HG02840 (cell line): ENCODE results near the gene BTC.
"Not testable (repeated sequence)": the region's sequence is repeated elsewhere in the genome, so short reads cannot be mapped to it uniquely, and the experiment has no call there.

Source experiments
- ATAC-seq: cut with Tn5 transposase; IDR thresholded peaks from one replicate; pipeline ENCODE4 v1.9.1; 2021; ENCODE audit warnings: mild to moderate bottlenecking, moderate library complexity, moderate number of reproducible peaks; ENCODE audit not compliant: unreplicated experiment, low FRiP score

The BTC gene

GRCh38 chr4:74794382-74795010 lies at the start of gene BTC:
TSS of gene BTC (minus strand) at chr4:74794523. CDS start at chr4:74794325, 198 bp downstream.
- ATAC-seq, result no peak

GRCh38 chr4:74840936-74841509 lies 46.7 kb upstream of the BTC start:
- ATAC-seq, result no peak

- no peak for ATAC-seq
Measured at GRCh38 chr4:74838746-74839370, 44.5 kb upstream of the BTC start.

GRCh38 chr4:74830928-74831327 lies 36.6 kb upstream of the BTC start:
- no peak for ATAC-seq

GRCh38 chr4:74823194-74823593 lies 28.9 kb upstream of the BTC start:
- no peak for ATAC-seq

- no peak for ATAC-seq
Measured at GRCh38 chr4:74822603-74823002, 28.3 kb upstream of the BTC start.

- ATAC-seq, result no peak
Measured at GRCh38 chr4:74821541-74821940, 27.2 kb upstream of the BTC start.

- ATAC-seq, result no peak
Measured at GRCh38 chr4:74814052-74814451, 19.7 kb upstream of the BTC start.

- ATAC-seq, result not testable (repeated sequence)
Measured at GRCh38 chr4:74812056-74812455, 17.7 kb upstream of the BTC start.

GRCh38 chr4:74805601-74806000 lies 11.3 kb upstream of the BTC start:
- ATAC-seq, result no peak

GRCh38 chr4:74800310-74800709 lies 6.0 kb upstream of the BTC start:
- no peak for ATAC-seq

GRCh38 chr4:74796631-74797030 lies 2.3 kb upstream of the BTC start:
- ATAC-seq, result no peak

- ATAC-seq, result no peak
Measured at GRCh38 chr4:74793757-74794381, 454 bp downstream of the BTC start.

- no peak for ATAC-seq
Measured at GRCh38 chr4:74790652-74791051, 3.7 kb downstream of the BTC start.

- ATAC-seq, result no peak
Measured at GRCh38 chr4:74789518-74789917, 4.8 kb downstream of the BTC start.

- ATAC-seq, result no peak
Measured at GRCh38 chr4:74777531-74777930, 16.8 kb downstream of the BTC start.

- ATAC-seq, result no peak
Measured at GRCh38 chr4:74772783-74773182, 21.5 kb downstream of the BTC start.

- no peak for ATAC-seq
Measured at GRCh38 chr4:74772106-74772505, 22.2 kb downstream of the BTC start.

- no peak for ATAC-seq
Measured at GRCh38 chr4:74770226-74770910, 24.0 kb downstream of the BTC start.

GRCh38 chr4:74768857-74769525 lies 25.3 kb downstream of the BTC start:
- no peak for ATAC-seq
